Measurements from ENCODE around the gene KIFAP3.

KIFAP3 gene

GRCh38 chr1:169985757-169986156 lies 88.7 kb downstream of the KIFAP3 start:
- no peak for DNase-seq (ENCODE audit: low read depth)

DNA sequence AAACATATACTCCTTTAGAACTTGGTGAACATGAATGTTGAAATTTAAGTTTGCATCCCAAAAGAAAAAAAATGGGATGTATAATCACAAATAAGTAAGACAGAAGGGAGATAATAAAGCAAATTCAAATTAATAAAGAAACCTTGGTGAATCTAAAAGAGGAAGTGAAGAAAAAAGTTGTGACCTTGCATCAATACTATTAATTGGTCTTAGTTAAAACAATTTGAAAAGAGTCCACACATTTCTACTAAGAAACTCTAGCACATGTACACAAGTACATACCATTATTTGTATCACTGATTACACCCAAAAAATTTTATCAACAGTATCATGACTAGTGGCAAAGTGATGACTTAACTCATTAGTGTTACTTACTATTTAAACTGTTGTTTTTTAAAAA lies 100.4 kb downstream of the KIFAP3 start:
- no peak for DNase-seq (ENCODE audit: low read depth)

DNA sequence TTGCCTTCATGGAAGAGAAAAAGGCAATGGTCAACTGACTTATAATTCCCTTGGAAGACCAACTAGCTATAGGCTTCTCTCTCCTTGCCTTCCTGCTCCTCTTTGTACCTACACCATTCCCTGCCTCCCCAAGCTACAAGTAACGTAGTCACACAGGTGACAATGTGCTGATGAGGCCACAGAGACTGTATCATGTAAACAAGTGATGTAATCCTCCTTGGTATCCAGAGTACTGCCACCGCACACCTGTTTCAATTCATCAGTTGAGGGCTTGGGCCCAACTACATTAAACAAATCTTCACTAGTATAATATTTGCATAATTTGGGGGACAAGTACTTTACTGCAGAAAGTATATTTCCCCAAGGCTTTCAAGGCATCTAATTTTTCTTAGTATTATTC lies 104.4 kb downstream of the KIFAP3 start:
- DNase-seq (ENCODE audit: low read depth) = no peak

DNA sequence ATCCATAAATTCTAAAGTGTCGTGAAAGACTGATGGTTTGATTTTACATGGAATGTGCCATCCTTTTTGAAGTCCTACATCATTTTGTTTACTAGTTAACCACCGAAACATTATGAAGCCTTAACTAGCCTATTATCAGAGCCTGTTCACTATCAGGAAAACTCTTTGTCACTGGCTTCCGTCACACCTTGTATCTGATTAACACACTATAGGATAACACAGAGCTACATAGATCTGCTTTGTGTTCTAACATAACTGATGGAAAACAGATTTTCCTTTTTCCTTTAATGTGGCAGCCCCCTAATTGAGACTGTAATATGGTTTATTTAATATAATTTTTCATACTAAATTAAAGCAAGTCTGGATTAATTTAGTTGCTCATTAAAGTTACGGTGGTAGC lies 106.3 kb downstream of the KIFAP3 start:
- no peak for DNase-seq (ENCODE audit: low read depth)

DNA sequence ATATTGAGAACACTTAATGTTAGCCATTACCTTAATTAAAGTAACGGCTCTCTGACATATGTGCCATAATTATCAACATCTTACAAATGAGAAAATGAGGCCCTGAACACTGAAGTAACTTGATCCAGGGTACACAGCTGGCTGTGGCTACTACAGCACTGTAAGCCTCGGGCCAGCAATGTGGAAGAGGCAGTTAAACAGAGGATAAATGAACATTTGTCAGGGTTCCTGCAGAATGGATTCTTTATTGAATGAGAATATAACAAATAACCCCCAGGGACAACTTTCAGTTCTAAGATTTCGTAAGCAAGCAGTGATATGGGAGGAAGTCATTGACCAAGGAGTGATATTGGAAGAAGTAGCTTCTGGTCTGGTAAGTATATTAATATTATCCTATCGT lies 110.3 kb downstream of the KIFAP3 start:
- no peak for DNase-seq (ENCODE audit: low read depth)

GRCh38 chr1:169959686-169960085 lies 114.8 kb downstream of the KIFAP3 start:
- no peak for DNase-seq (ENCODE audit: low read depth)

GRCh38 chr1:169958987-169959386 lies 115.5 kb downstream of the KIFAP3 start:
- DNase-seq (ENCODE audit: low read depth) = no peak

- no peak for DNase-seq (ENCODE audit: low read depth)
These were observed 116.6 kb downstream of the KIFAP3 start for GRCh38 chr1:169957884-169958283.

- no peak for DNase-seq (ENCODE audit: low read depth)
These were observed 123.4 kb downstream of the KIFAP3 start for GRCh38 chr1:169951108-169951507.

- DNase-seq (ENCODE audit: low read depth) = no peak
These were observed 125.4 kb downstream of the KIFAP3 start for GRCh38 chr1:169949139-169949538.

DNA sequence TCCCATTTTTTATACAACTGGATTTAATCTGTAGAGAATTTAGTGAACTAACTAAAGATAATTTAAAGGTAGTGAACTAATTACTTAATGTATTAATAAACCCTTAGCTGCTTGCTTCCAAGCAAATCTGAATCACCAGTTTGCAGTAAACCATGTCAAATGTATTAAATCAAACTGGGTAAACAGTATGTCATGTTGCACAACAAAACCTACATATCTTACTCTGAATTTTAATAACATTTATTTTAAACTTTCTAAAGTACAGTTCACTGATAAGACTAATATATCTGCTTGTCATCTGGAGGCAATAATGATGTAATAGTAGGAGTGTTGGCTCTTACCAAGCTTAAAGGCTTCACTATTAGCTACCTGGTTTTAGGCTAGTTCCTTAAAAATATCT lies 128.3 kb downstream of the KIFAP3 start:
- no peak for DNase-seq (ENCODE audit: low read depth)

GRCh38 chr1:169945181-169945580 lies 129.3 kb downstream of the KIFAP3 start:
- no peak for DNase-seq (ENCODE audit: low read depth)

DNA sequence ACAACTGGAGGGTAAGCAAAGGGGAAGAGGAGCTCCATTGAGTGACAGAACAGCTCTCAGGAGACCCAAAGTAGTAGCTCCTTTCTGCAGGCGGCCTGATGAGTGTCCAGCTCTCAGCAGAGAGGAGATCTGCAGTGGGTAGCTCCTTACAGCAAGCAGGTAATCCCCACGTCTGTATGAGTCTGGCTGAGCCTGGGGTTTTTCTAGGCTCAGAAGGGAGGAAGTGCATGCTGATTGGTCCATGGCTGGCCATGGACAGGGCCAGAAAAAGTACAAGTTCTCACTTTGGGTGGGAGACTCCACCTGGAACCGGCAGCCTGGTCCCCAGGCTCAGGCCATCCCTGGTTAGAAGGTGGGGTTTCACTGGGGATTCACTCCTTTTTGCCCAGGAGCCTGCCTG lies 129.9 kb downstream of the KIFAP3 start:
- DNase-seq (ENCODE audit: low read depth) = no peak

GRCh38 chr1:169943963-169944526 lies 130.4 kb downstream of the KIFAP3 start:
- DNase-seq (ENCODE audit: low read depth) = no peak

DNA sequence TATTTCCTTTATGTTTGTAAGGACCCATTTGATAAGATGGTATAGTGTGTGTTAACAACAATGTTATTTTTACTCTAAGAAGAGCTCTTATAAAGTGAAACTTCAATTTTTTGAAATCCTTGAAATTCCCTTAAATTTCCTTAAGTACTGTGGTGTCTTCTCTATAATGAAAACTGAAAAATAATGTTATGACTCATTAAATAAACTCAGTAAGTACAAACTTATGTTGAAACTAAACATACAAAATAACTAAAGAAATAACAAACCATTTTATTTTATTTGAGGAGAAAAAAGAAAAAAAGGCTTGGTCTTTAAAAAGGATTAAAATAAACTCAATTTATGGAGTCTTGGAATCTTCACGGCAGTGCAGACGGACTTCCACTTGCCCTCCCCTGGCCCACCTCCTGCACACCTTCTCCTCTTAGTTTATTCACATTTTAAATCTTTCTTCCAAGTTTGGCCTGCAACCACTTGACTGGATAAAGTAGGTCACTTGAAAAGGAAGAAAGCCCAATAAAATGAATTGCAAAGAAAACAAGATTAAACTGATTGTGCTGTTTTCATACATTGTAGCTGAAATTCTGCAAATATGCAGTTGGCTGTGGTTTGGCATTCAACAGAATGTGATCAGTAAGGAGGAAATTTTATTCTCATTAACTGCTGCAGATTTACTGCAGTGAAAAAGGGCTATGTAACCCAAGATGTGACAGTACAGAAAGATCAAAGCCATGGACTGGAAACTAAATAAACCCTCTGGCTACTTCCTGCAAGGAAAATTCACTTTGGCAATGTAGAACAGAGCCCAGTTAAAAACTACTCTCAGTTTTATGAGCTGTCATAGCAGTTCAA lies 132.3 kb downstream of the KIFAP3 start:
- DNase-seq (ENCODE audit: low read depth) = no peak

- no peak for DNase-seq (ENCODE audit: low read depth)
These were observed 140.3 kb downstream of the KIFAP3 start for GRCh38 chr1:169933984-169934725.

DNA sequence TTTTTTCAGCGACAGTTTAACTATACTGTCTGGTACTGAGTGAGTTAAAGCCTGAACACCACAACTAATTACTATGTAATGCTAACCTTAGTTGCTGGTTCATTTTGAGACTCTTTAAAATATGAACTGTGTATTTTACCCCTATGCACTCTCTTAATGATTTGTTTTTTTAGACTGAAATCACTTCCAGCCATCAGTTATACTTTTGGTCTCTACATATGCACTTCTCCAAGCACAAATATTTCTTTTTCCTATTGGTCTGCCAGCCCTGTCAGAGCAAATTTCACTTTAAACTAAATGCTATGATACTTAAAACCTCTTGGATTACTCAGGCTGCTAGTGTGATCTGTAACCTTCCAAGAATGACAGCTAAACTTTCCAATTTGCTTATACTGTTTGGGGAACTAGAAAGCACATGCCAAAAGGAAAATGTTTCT lies 142.7 kb downstream of the KIFAP3 start:
- no peak for DNase-seq (ENCODE audit: low read depth)

DNA sequence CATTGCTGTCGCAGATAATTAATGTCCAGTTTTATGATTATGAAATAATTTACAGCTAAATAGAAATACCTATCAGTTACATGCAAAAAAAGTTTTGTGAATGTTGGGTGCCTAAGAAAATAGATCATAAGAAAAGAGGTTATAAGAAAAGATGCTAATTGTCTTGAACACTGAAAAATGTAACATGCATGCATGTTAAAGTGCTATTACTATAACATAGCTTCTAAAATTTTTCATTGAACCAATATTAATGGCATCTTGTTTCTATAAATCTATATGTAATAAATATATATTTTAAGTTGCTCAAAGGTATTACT lies 145.3 kb downstream of the KIFAP3 start:
- no peak for DNase-seq (ENCODE audit: low read depth)

- DNase-seq (ENCODE audit: low read depth) = no peak
These were observed 145.9 kb downstream of the KIFAP3 start for GRCh38 chr1:169928438-169929209.

GRCh38 chr1:169925505-169926482 lies 148.7 kb downstream of the KIFAP3 start:
- no peak for DNase-seq (ENCODE audit: low read depth)

- DNase-seq (ENCODE audit: low read depth) = no peak
These were observed 149.7 kb downstream of the KIFAP3 start for GRCh38 chr1:169924829-169925228.
